GM12872 (cell line): ENCODE data around the gene SPOCK1.

Experiments used
- CTCF ChIP-seq: IDR thresholded peaks from 3 replicates; pipeline ENCODE4 v1.5.1; 2011; ENCODE audit warnings: low read depth, mild to moderate bottlenecking, low read length, moderate library complexity; ENCODE audit not compliant: insufficient read depth

SPOCK1 gene

GRCh38 chr5:137206030-137206715, 293.0 kb downstream of the SPOCK1 start:
- no peak for TF ChIP-seq CTCF

- no peak for TF ChIP-seq CTCF
These were observed 293.7 kb downstream of the SPOCK1 start for GRCh38 chr5:137205231-137206027.

GRCh38 chr5:137203011-137203632, 296.0 kb downstream of the SPOCK1 start:
- no peak for TF ChIP-seq CTCF

- no peak for TF ChIP-seq CTCF
These were observed 297.2 kb downstream of the SPOCK1 start for GRCh38 chr5:137201876-137202275.

GRCh38 chr5:137200906-137201700, 298.0 kb downstream of the SPOCK1 start:
- no peak for TF ChIP-seq CTCF

- TF ChIP-seq CTCF, result no peak
These were observed 299.2 kb downstream of the SPOCK1 start for GRCh38 chr5:137199966-137200365.

GRCh38 chr5:137199201-137199600, 299.9 kb downstream of the SPOCK1 start:
- no peak for TF ChIP-seq CTCF
